GM08714 (cell line): ENCODE data around the gene METTL25B.

ENCODE experiments used
- H3K4me3 ChIP-seq: fragments of 200-500 bp; sonication (Bioruptor generic); 2 replicates; pipeline ENCODE4 v1.5.1; 2014; ENCODE audit warnings: mild to moderate bottlenecking, low read length, inconsistent platforms
- ZNF274 ChIP-seq: IDR thresholded peaks from 2 replicates; pipeline ENCODE4 v1.6.1; 2012; ENCODE audit warnings: mild to moderate bottlenecking, low read depth, low read length

The METTL25B gene

GRCh38 chr1:156744786-156745419 is 16.6 kb downstream of the METTL25B start:
- TF ChIP-seq ZNF274: no peak
- H3K4me3 ChIP-seq: no peak overlapping the region

- H3K4me3 ChIP-seq: no peak overlapping the region
- no peak for TF ChIP-seq ZNF274
These were observed 17.6 kb downstream of the METTL25B start for GRCh38 chr1:156745881-156746280.

- no peak overlapping the region for H3K4me3 ChIP-seq
- no peak for TF ChIP-seq ZNF274
These were observed 18.1 kb downstream of the METTL25B start for GRCh38 chr1:156746406-156746727.

- H3K4me3 ChIP-seq: peak overlapping the region; percentile 88; the same call in 1 of the 2 replicates
- TF ChIP-seq ZNF274: no peak
These were observed 18.7 kb downstream of the METTL25B start for GRCh38 chr1:156746728-156747631.

- no peak for TF ChIP-seq ZNF274
- H3K4me3 ChIP-seq: peak overlapping the region; percentile 88
These were observed 19.7 kb downstream of the METTL25B start for GRCh38 chr1:156747742-156748669.

GRCh38 chr1:156748670-156749418 is 20.6 kb downstream of the METTL25B start:
- TF ChIP-seq ZNF274: no peak
- peak overlapping the region; percentile 88 for H3K4me3 ChIP-seq

- TF ChIP-seq ZNF274: no peak
These were observed 21.3 kb downstream of the METTL25B start for GRCh38 chr1:156749419-156750118.

GRCh38 chr1:156750191-156750672 is 22.0 kb downstream of the METTL25B start:
- H3K4me3 ChIP-seq: peak overlapping the region; percentile 88
- no peak for TF ChIP-seq ZNF274

More at GRCh38 chr1:156749419-156750118, 21.3 kb downstream of the METTL25B start:
- H3K4me3 ChIP-seq: peak overlapping the region; percentile 88

- TF ChIP-seq ZNF274: no peak
These were observed 22.6 kb downstream of the METTL25B start for GRCh38 chr1:156750711-156751450.

GRCh38 chr1:156751451-156751756 is 23.1 kb downstream of the METTL25B start, which contains the start of gene HDGF:
HDGF (minus strand) TSS chr1:156751675; CDS start chr1:156751429, 246 bp downstream.
- no peak for TF ChIP-seq ZNF274
- peak within 1 kb of the TSS; percentile 88 for H3K4me3 ChIP-seq

More at GRCh38 chr1:156750711-156751450, 22.6 kb downstream of the METTL25B start:
- H3K4me3 ChIP-seq: peak overlapping the region; percentile 88

- peak overlapping the region; percentile 78 for H3K4me3 ChIP-seq
- no peak for TF ChIP-seq ZNF274
These were observed 23.6 kb downstream of the METTL25B start for GRCh38 chr1:156751757-156752481.
